Prostate gland (tissue), 2 donors: ENCODE data around the gene LMO7. TPM values are rescaled to one million over a fixed set of nuclear protein-coding genes. Genes with fewer than 3 reads are reported as not detected.

Source experiments
- DNase-seq: peaks from one replicate; pipeline ENCODE4 v3.0.0-alpha.2; 2019; ENCODE audit warnings: low spot score
- H3K27ac ChIP-seq, 2 donors: fragments of 200-600 bp; sonication (generic); 2 replicates each; pipeline ENCODE4 v1.5.1; 2017 to 2019
- H3K27me3 ChIP-seq: fragments of 200-600 bp; sonication (generic); replicated peaks from 2 replicates; pipeline ENCODE4 v1.5.1; 2019; ENCODE audit not compliant: insufficient read depth
- H3K36me3 ChIP-seq, 2 donors: fragments of 200-600 bp; sonication (generic); 1 replicate in 1 of 2; 2 replicates in 1 of 2; pipeline versions ENCODE4 v1.5.1 to v1.8.1; 2017 to 2019
- H3K4me1 ChIP-seq: fragments of 200-600 bp; sonication (generic); replicated peaks from 2 replicates; pipeline ENCODE4 v1.5.1; 2019
- H3K4me3 ChIP-seq, 2 donors: fragments of 200-600 bp; sonication (generic); 2 replicates each; pipeline ENCODE4 v1.5.1; 2017 to 2019
- H3K9me3 ChIP-seq: fragments of 200-600 bp; sonication (generic); 2 replicates; pipeline ENCODE4 v1.5.1; 2017
- CTCF ChIP-seq, 4 experiments: fragments of 200-600 bp in 2 of 4; fragments of 450-650 bp in 2 of 4; sonication (generic) in 2 of 4; IDR thresholded peaks; 1 replicate in 3 of 4; 2 replicates in 1 of 4; pipeline ENCODE4 v1.5.1; 2016 to 2019; ENCODE audit warnings: antibody characterized with exemption in 4 of 4, mild to moderate bottlenecking in 2 of 4, moderate library complexity in 2 of 4
- POLR2A ChIP-seq: fragments of 450-650 bp; IDR thresholded peaks from one replicate; pipeline ENCODE4 v1.6.1; 2016; ENCODE audit warnings: antibody characterized with exemption, mild to moderate bottlenecking
- POLR2AphosphoS5 ChIP-seq: sonication (generic); formaldehyde crosslinking; IDR thresholded peaks from one replicate; pipeline ENCODE4 v1.6.1; 2017; ENCODE audit warnings: antibody characterized with exemption
- WGBS: methylation state at CpG from one replicate; pipeline ENCODE4 v1.1.5; 2018; 5-methylcytosine and 5-hydroxymethylcytosine counted together
- intact Hi-C: fragments of 100-400 bp; cut with DNase I; formaldehyde crosslinking; loops from one replicate; pipeline ENCODE4 v1.14.2; 2022
- total RNA-seq, 2 donors: library from RNA; depleted of rRNA; stranded (reverse); fragments of >200 nt; gene quantifications; one replicate each; pipeline ENCODE4 v1.1.0, GENCODE V29; 2016

LMO7 gene
- total RNA-seq, 2 donors from 2014 or later: 87.8 to 99.9 TPM

- peaks cover 0 to 6% of the 10 kb centered on the region in 2 donors for H3K36me3 ChIP-seq
- TF ChIP-seq CTCF (IDR thresholded peaks at IDR 0.05) (no peak), POLR2A (no peak), POLR2AphosphoS5 (no peak)
- no peak for DNase-seq
- no peak overlapping the region for H3K4me3 ChIP-seq
- no peaks in the 10 kb centered on the region for H3K4me1 ChIP-seq
- H3K27ac ChIP-seq: no peak overlapping the region
- WGBS: 89% methylated on average over 6 of the region's 6 CpGs
- intact Hi-C loops: no loop called here
- H3K27me3 ChIP-seq: no peaks in the 10 kb centered on the region
- H3K9me3 ChIP-seq: no peaks in the 10 kb centered on the region
Measured at GRCh38 chr13:75843074-75843473, 206.9 kb downstream of the LMO7 start.

- intact Hi-C loops: no loop called here
- Histone ChIP-seq H3K36me3 (peaks cover 0 to 6% of the 10 kb centered on the region in 2 donors), H3K27me3 (no peaks in the 10 kb centered on the region), H3K4me3 (no peak overlapping the region), H3K27ac (no peak overlapping the region), H3K4me1 (no peaks in the 10 kb centered on the region), H3K9me3 (no peaks in the 10 kb centered on the region)
- TF ChIP-seq CTCF (IDR thresholded peaks at IDR 0.05) (no peak), POLR2AphosphoS5 (no peak), POLR2A (no peak)
- DNase-seq: no peak
Measured at GRCh38 chr13:75843991-75844390, 207.9 kb downstream of the LMO7 start.

GRCh38 chr13:75847588-75847987, 211.5 kb downstream of the LMO7 start:
- no peaks in the 10 kb centered on the region for H3K27me3 ChIP-seq
- H3K36me3 ChIP-seq: no peaks in the 10 kb centered on the region
- no peak for TF ChIP-seq POLR2AphosphoS5
- TF ChIP-seq POLR2A: no peak
- H3K4me3 ChIP-seq: no peak overlapping the region
- DNase-seq: no peak
- H3K4me1 ChIP-seq: no peaks in the 10 kb centered on the region
- no peak overlapping the region for H3K27ac ChIP-seq
- 97% methylated on average over 2 of the region's 2 CpGs for WGBS
- intact Hi-C loops: no loop called here
- no peaks in the 10 kb centered on the region for H3K9me3 ChIP-seq

- Histone ChIP-seq H3K27me3 (no peaks in the 10 kb centered on the region), H3K27ac (no peak overlapping the region), H3K4me3 (no peak overlapping the region), H3K9me3 (no peaks in the 10 kb centered on the region), H3K36me3 (peaks cover 0 to 4% of the 10 kb centered on the region in 2 donors), H3K4me1 (no peaks in the 10 kb centered on the region)
- DNase-seq: no peak
- intact Hi-C loops: no loop called here
- TF ChIP-seq POLR2A: no peak
- no peak for TF ChIP-seq CTCF (IDR thresholded peaks at IDR 0.05)
- TF ChIP-seq POLR2AphosphoS5: no peak
- 98% methylated on average over 3 of the region's 3 CpGs for WGBS
Measured at GRCh38 chr13:75850916-75851315, 214.8 kb downstream of the LMO7 start.

- DNase-seq: no peak
- WGBS: 92% methylated on average over 6 of the region's 6 CpGs
- H3K27ac ChIP-seq: no peak overlapping the region
- H3K36me3 ChIP-seq: peaks cover 0 to 4% of the 10 kb centered on the region in 2 donors
- H3K27me3 ChIP-seq: no peaks in the 10 kb centered on the region
- no peaks in the 10 kb centered on the region for H3K4me1 ChIP-seq
- no peak for TF ChIP-seq POLR2AphosphoS5
- TF ChIP-seq CTCF (IDR thresholded peaks at IDR 0.05): no peak
- TF ChIP-seq POLR2A: no peak
- no peaks in the 10 kb centered on the region for H3K9me3 ChIP-seq
- intact Hi-C loops: no loop called here
- no peak overlapping the region for H3K4me3 ChIP-seq
Measured at GRCh38 chr13:75855216-75855615, 219.1 kb downstream of the LMO7 start.
